HG03097 (cell line): ENCODE measurements around the gene NDUFV1.
"Not testable (repeated sequence)": the region's sequence is repeated elsewhere in the genome, so short reads cannot be mapped to it uniquely, and the experiment has no call there.

ENCODE experiments used
- ATAC-seq: cut with Tn5 transposase; IDR thresholded peaks from one replicate; pipeline ENCODE4 v1.9.1; 2021; ENCODE audit not compliant: unreplicated experiment, low FRiP score

Gene NDUFV1

DNA sequence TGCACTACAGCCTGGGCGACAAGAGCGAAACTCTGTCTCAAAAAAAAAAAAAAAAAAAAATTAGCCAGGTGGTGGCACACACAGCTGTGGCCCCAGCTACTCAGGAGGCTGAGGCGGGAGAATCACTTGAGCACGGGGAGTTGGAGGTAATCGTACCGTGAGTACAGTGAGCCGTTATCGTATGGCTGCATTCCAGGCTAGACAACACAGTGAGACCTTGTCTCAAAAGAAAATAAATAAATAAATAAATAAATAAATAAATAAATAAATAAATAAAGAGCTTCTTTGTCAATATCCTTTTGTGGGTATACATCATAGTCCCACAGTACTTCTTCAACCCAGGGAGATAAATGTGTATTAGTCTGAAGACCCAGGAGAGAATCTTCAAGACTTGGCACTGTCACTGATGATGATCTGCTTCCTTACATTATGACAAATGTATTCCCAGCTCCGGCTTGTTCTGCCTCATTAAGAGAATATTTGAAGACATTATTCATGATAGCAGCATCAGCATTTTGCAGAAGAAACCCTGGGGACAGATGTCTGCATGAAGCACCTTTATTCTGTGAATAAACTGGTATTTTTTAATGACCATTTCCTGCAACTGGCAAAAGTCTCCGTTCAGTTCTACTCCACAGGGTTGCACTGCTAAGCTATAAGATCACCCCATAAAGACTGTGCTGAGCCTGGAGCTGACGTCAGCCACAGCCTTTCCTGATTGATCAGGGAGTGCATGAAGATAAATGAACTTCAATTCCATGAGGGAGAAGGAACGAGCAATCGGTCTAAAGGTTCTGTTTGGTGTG is 45.4 kb downstream of the NDUFV1 start:
- no peak for ATAC-seq

DNA sequence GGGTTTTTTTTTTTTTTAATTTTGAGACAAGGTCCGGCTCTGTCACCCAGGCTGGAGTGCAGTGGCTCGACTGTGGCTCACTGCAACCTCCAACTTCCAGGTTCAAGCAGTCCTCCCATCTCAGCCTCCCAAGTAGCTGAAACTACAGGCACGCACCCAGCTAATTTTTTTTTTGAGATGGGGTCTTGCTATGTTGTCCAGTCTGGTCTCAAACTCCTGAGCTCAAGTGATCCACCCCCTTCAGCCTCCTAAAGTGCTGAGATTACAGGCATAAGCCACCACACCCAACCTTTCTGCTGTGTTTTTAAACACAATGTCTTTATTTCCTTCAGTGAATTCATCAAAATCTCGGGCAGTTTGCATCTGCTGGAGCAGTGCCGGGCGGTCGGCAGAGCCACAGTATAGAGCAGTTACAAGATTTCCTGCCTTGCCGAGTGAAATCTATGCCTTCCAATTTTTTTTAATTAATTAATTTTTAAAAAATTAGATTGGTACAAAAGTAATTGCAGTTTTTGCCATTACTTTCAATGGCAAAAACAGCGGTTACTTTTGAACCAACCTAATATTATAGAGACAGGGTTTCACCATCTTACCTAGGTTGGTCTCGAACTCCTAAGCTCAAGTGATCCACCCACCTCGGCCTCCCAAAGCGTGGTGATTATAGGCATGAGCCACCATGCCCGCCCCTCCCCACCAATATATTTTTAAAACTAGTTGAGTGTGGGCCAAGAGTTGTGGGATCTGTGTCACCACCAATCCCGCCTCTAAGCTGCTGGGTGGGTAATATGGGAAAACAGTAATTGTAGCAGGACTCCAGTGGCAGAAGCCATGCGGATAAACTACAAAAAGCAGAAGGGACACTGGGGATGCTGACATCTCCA is 46.5 kb downstream of the NDUFV1 start:
- no peak for ATAC-seq

DNA sequence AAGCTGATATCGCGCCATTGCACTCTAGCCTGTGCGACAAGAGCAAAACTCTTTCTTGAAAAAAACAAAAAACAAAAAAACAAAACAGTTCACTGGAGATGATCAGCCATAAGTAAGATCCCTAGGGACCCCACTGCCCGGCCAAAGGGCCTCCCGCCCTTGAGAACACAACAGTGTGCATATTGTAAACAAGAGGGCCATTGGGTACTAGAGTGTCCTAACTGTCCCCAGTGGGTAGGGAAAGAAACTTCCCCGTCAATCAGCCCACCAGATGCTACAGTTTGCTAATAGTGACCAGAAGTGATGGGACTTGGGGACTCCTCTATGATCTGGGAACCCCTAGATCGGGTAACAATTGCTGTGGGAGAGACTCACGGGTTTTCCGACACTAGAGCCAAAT is 47.5 kb downstream of the NDUFV1 start:
- ATAC-seq: no peak

DNA sequence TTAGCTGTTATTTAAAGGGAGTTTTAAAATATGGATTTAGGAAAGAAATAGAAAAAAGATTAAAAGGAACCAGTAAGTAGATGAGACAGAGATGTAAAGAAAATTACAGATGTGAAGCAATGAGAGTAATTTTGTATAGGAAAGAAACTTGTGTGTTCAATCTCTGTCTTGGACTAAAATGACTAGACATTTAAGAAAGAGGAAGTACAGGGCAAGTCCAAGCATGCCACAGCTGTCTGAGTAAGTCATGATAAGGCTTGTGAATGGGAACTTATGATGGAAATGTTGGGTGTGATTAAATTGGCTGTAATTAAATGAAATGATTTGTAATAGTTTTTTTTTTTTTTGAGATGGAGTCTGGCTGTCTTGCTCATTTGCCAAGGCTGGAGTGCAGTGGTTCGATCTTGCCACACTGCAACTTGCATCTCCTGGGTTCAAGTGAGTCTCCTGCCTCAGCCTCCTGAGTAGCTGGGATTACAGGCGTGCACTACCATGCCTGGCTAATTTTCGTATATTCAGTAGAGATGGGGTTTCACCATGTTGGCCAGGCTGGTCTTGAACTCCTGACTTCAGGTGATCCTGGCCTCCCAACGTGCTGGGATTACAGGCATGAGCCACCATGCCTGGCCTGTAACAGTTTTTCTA is 49.7 kb downstream of the NDUFV1 start:
- no peak for ATAC-seq

DNA sequence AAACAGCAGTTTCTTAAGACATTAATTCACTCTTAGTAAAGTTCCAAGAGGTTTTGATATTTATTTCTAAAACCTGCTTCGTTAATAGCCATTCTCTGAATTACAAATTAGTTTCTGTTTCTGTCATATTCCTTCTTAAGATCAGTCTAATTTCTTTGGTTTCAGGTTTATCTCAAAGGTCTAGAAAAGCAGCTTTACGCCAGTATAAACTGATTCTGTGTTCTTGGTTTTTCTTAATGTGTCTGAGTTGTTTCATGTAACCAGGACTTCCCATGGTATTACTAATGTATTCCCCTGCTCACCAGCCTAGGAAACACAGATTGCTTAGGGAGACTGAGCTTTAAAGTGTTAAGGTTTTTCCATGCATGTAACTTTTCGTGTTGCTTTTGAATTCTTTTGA is 50.6 kb downstream of the NDUFV1 start:
- ATAC-seq: no peak

DNA sequence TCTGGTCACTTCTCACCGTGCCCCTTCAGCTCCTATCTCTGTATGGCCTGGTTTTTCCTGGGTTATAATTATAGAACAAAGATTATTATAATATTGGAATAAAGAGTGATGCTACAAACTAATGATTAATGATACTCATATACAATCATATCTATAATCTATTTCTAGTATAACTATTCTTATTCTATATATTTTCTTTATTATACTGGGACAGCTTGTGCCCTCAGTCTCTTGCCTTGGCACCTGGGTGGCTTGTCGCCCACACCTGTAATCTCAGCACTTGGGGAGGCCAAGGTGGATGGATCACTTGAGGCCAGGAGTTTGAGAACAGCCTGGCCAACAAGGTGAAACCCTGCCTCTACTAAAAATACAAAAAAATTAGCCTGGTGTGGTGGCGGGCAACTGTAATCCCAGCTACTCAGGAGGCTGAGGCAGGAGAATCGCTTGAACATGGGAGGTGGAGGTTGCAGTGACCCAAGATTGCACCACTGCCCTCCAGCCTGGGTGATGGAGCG is 53.0 kb downstream of the NDUFV1 start:
- ATAC-seq: not testable (repeated sequence)

DNA sequence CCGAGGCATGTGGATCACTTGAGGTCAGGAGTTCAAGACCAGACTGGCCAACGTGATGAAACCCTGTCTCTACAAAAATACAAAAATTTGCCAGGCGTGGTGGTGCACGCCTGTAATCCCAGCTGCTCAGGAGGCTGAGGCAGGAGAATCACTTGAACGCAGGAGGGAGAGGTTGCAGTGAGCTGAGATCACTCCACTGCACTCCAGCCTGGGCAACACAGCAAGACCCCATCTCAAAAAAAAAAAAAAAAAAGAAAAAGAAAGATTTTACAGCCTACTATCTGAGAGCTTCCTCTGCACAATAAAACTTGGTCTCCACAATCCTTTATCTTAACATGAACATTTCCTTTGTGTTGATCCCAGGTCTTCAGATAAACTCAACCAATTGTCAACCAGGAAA is 54.0 kb downstream of the NDUFV1 start:
- not testable (repeated sequence) for ATAC-seq
